Activated gamma-delta T cell treated with Interleukin-2 at 50 U/mL for 16 hours (primary cell): ENCODE measurements around the gene TMEM178B.

Source experiments
- DNase-seq: peaks from one replicate; pipeline ENCODE4 v3.0.0-alpha.2; 2020

Gene TMEM178B

DNA sequence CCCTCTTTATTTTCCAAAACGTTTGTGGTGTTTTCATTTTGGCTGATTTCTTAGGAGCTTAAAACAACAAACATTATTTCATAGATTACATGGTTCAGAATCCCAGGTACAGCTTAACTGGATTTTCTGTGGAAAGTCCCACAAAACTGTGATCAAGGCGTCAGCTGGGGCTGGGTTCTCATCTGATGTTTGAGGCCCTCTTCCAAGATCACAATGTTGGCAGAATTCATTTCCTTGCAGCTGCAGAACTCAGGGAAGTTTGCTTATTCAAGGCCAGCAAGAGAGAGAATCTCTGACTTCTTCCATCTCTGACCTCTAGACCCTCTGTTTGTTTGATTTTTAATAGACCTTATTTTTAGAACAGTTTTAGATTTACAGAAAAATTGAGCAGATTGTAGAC is 368.9 kb downstream of the TMEM178B start:
- DNase-seq = no peak

DNA sequence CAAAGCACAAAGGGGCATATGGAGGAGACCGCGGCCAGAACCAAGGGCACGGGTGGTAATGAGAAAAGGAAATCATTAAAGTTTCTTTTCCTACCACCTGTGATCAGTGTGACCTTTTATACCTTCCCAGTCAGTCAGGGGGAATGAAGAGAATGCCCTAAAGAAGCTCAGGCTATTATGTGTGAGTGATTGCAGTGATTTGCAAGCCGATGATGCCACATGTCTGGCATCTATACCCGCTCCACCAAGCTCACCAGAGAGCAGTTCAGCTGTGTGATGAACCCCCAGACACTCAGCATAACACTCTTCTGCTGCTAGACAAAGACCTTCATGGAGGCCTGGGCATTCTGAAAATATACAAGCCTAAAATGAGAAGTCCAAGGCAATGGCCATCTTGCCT is 371.1 kb downstream of the TMEM178B start:
- DNase-seq = no peak

- no peak for DNase-seq
Measured at GRCh38 chr7:141451232-141451631, 377.4 kb downstream of the TMEM178B start.

DNA sequence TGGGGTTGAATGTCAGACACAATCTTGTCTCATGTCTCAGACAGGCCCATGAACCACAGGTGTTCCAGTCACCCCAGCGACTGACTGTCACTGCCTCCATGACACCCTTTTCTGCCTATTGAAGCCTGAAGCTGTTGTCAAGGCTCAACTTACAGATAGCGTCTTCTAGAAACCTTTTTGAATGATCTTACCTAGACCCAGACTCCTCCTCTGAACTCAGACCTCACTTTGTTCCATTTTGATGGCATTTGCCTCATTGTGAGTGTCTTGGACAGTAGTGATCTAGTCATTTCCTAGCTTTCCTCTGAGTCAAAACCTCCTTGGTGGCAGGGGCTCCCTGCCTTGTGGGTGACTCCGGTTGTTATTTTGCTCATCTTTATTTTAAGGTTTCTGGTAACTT is 379.0 kb downstream of the TMEM178B start:
- no peak for DNase-seq

DNA sequence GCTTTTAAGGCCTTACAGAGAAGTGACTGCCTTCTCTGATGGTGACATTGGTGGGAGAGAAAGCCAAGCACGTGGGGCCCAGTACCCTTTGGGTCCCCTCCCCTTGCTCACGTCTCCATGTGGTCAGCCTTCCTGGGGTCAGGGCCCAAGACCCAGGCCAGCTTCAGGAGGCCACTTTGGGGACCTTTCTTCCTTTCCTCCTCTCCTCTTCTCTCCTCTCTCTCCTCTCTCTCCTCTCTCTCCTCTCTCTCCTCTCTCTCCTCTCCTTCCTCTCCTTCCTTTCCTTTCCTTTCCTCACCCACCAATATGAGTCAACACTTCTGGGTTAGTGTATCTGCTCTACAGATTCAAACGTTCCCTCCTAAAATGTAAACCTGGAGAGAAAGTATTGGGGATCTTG is 380.5 kb downstream of the TMEM178B start:
- DNase-seq = no peak

DNA sequence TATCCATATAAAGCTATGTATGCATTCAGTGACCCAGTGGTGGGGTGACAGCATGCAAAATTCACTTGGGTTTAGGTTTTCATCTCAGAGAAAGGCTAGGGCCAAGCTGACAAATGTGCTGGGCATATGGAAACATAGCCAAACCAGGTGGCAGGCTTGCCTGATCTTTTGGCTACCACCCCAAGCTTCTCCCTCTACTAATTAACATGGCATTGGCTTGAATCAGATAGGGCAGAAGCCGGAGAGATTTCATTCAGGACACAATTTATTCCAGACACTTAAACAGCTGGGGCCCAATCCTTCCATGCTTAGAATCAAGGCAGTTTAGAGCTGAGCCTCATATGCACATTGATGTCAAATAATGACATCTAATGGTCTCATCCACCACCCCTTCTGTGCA is 381.9 kb downstream of the TMEM178B start:
- DNase-seq = no peak

- no peak for DNase-seq
Measured at GRCh38 chr7:141456298-141456697, 382.4 kb downstream of the TMEM178B start.

DNA sequence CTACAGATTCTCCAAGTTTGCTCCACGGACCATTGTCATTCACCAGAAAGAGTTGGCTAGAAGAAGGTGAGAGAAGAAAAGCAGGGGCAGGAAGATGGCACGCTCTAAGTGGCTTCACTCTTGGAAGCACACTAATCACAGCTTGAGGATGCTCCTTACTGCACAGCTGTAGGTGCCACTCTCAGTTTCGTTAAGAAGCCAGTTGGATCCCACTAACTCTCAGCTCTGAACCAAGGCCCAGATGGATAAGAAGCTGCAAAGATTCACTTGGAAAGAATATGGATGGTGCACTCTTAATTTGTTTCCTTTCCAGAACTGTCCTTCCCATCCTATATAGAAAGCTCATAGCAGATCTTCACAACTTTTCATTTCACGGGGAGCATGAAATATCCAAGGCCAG is 382.8 kb downstream of the TMEM178B start:
- DNase-seq = no peak

DNA sequence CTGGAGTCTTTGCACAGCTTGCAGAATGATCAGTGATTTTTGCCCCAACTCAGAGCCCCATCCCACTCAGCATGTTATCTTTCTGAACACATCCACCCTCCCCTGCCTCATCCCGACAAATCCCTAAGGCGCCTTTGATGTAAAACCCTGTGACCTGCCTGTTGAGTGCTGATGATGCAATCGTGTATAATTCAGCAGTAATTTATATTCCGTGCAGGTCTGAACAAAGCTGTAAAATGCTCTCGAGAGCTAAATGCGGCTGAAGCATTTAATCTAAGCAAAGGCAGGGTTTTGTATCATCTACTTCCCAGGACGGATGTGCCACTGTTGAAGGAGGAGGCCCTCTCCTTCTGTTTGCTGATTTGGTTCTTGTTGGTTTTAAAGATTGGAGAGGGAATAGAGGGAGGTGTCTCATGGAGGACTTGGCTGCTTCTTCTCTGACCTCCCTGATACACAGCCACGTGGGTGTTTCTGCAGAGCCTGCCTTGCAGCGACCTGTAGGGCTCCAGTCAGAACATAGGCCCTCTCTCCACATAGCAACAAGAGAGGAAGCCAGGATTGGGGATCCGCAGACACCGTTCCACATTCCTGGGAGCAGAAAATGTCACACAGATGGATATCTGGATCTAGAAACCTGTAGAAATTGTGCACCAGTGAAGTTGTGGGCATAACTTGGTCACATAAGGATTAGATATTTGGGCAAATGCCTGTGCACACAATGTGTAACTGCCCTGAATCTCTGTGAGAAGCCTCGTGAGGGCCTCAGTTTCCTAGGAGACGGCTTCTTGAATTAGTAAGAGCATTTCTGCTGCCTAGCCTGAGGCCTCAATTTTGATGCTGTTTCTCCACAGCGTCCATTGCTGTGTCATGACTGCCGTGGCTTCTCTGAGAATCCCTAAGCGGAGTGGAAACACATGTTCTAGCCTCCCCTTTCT is 387.2 kb downstream of the TMEM178B start:
- no peak for DNase-seq

GRCh38 chr7:141461924-141462323 is 388.1 kb downstream of the TMEM178B start:
- DNase-seq = no peak

DNA sequence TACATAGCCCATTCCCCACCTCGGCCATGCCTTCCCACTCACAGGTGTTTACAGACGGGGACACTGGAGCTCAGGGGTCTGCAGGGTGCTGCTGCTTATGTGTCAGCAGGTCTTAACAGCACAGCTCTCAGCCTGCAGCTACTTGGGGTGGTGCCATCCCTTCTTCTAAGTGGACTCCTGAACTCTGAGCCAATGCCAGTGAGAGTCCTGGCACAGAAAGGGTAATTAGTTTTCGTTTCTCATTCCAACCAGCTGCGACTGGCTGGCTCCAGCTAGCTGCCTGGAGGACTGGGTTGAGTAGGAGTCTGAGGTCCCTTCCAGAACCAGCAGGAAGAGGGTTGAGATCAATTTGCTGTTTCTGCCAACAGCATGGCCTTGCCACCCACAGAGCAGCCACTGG is 389.1 kb downstream of the TMEM178B start:
- DNase-seq = no peak

DNA sequence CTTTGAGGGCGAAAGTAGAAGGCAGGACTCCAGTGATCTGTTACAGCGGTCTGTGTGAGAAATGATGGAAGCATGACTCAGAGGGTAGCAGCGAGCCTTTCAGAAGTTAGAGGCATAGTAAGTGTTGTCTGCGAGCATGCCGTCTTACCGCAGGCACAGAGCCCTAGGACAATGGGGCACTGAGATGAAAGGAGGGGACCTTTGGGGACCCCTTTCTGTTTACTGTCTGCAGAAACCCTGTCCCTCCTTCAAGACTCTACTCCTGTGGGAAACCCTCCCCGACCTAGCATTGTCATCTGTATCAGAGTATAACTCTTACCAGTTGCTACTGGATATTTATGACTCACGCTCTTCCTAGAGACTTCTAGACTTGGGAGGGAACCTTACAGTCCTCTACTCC is 390.1 kb downstream of the TMEM178B start:
- no peak for DNase-seq

DNA sequence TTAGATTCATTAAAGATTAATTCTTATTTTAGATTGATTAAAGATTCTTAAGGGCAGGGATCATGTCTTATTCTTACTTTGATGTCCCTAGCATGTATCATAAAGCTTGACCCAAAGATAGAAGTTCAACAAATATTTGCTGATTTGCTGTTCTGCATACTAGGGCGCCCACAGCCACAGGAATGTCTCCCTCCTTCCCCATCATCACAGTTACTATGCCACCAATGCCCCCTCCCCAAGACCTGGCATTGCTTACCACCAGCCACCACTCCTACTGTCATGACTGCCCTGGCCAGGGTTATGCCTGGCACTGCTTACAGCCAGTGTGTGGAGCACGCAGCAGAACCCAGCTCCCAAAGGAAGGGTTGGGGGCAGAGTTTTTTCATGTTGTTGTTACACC is 390.7 kb downstream of the TMEM178B start:
- DNase-seq = no peak

DNA sequence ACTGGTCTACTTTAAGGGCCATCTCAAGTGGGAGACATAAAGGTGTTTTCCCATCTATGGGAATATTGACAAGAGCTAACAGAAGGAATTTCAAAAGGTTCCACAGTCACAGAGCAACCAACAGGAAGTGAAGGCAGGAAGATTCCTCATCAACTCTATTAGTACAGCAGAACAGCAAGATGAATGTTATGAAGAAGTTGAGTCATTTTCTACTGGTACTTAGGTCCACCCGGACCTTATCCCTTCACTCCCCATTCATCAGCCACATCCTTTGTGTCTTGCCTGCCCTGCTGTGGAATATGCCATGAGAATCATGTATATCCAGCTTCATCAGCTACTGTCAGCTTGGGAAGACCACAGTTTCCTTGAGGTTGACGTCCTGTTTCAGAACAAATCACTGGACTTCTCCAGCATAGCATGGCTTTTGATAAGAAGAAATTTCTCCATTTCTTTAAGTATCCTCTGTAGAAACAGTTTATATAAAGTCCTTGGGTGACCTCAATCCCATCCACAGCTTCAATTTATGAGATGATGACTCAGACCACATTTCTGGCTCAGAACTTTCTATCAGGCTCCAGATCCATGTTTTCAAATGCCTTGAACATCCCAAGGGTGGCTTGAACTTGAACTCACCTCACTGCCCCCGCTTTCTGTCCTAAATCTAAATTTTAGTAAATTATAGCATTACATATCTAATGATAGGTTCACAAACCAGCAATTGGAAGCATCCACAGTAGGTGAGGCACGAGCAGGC is 392.5 kb downstream of the TMEM178B start:
- no peak for DNase-seq

GRCh38 chr7:141468341-141468740 is 394.5 kb downstream of the TMEM178B start:
- DNase-seq = no peak

DNA sequence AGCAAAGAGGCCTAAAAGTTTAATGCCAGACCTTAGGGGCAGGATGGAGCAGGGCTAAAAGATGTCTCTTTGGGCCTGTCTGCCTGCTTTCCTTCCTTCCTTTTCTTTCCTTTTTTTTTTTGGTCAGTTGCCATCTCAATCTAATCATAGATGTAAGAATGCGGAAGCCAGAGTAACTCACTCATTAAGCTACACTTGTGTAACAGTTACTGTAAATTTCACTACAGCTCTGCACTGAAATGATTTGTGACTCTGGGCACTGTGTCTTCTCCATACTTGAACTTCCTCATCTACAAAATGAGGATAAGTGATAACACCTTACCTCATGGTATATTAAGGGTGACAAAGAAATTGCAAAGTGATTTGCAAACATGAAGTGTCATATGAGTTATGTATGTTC is 401.8 kb downstream of the TMEM178B start:
- no peak for DNase-seq

- no peak for DNase-seq
Measured at GRCh38 chr7:141477865-141478264, 404.0 kb downstream of the TMEM178B start.

GRCh38 chr7:141478845-141479244 is 405.0 kb downstream of the TMEM178B start:
- no peak for DNase-seq

DNA sequence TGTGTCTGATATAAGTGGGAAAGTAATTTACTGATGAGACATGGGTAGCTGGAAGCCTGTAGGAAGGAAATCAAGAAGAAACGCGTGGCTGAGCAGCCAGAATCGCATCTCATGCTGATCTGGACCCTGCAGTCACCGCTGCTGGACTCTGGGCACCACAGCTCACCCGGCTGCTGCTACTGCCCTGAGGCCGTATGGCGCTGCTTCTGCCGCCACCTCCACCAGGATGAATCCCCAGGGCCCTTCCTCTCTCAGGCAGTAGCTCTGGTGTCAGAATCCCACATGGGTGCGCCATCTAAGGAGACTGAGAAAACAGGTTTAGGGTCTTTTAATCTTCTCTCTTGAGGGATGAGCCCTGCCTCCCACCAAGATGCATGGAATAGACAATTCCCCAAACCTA is 407.1 kb downstream of the TMEM178B start:
- DNase-seq = no peak

DNA sequence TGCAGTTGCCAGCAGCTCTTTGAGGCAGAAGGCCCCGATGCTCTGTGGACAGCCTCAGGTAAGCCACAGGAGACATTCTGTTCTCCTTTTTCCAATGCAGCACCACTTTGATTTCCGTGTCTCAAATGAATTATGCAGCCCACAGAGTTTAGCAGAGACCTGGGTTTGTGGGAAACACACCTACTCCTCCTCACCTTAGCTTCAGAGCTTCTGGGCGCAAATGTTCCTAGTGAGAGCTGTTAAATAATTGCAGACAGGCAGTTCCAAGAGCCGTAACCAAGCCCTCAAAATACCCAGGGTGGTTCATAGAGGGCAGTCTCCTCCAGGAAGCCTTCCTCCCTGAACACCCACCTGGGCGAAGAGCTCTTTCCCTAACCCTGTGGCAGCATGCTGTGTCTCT is 408.1 kb downstream of the TMEM178B start:
- no peak for DNase-seq

- no peak for DNase-seq
Measured at GRCh38 chr7:141483044-141483443, 409.2 kb downstream of the TMEM178B start.

GRCh38 chr7:141484907-141485306 is 411.0 kb downstream of the TMEM178B start:
- no peak for DNase-seq

GRCh38 chr7:141486959-141487358 is 413.1 kb downstream of the TMEM178B start:
- no peak for DNase-seq

GRCh38 chr7:141490474-141490873 is 416.6 kb downstream of the TMEM178B start:
- no peak for DNase-seq
